Colonic mucosa (tissue), 4 donors: ENCODE measurements around the gene STRN3. TPM values are rescaled to one million over a fixed set of nuclear protein-coding genes. Genes with fewer than 3 reads are reported as not detected.

Experiments used
- DNase-seq: peaks from one replicate; pipeline ENCODE4 v3.0.0-alpha.2; 2020
- H3K27ac ChIP-seq: fragments of 200-600 bp; one replicate; pipeline ENCODE4 v1.8.0; 2021
- H3K27me3 ChIP-seq: fragments of 200-600 bp; one replicate; pipeline ENCODE4 v1.8.0; 2021
- H3K36me3 ChIP-seq: fragments of 200-600 bp; one replicate; pipeline ENCODE4 v1.8.0; 2021
- H3K4me1 ChIP-seq: fragments of 200-600 bp; one replicate; pipeline ENCODE4 v1.8.0; 2021; ENCODE audit warnings: mild to moderate bottlenecking
- H3K4me3 ChIP-seq: fragments of 200-600 bp; one replicate; pipeline ENCODE4 v1.8.0; 2021
- H3K9ac ChIP-seq, 2 donors: one replicate each; pipeline ENCODE4 v1.7.0; 2013; ENCODE audit warnings: control low read depth in 2 of 2, low read depth in 2 of 2, low read length in 2 of 2
- H3K9me3 ChIP-seq: fragments of 200-600 bp; one replicate; pipeline ENCODE4 v1.8.0; 2021
- intact Hi-C: fragments of 100-400 bp; cut with DNase I; formaldehyde crosslinking; loops from one replicate; pipeline ENCODE4 v1.14.1; 2022
- total RNA-seq, 2 donors: library from RNA; stranded (reverse); fragmentation: NEBNext Ultra II Directional in 1 of 2; extraction: Animal tissue kit (Norgen Biotek cat#: 25700) in 1 of 2; gene quantifications; one replicate each; pipeline ENCODE4 v1.2.1, GENCODE V29; 2021
- TF ChIP-seq, protein P1 (sequence below): fragments of 200-600 bp; IDR thresholded peaks from one replicate; pipeline ENCODE4 v1.8.0; 2022; ENCODE audit warnings: antibody characterized with exemption, mild to moderate bottlenecking
- donor health status: healthy.
- donor health status: DM: no; HTN: no; CAD: no.
- donor health status: DM: no; HTN: no; CAD: no.

The STRN3 gene
- total RNA-seq, 2 donors from 2014 or later, result 23.6 to 41.1 TPM

DNA sequence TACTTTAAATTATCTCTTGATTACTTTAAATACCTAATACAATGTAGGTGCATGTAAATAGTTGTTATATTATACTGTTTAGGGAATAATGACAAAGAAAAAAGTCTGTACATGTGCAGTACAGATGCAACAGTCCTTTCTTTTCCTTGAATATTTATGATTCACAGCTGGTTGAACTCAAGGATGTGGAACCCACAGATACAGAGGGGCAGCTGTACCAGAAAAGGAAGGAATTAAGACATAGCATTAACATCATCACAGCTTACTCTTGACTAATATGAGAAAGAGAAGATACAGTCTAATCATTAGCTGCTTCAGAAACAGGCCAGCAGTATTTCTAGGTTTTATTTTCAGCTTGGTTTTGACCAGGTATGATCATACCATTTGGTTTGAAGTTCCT, 35.4 kb downstream of the STRN3 start:
- H3K27me3 ChIP-seq, result no peaks in the 10 kb centered on the region
- H3K9me3 ChIP-seq, result no peaks in the 10 kb centered on the region
- DNase-seq, result no peak
- H3K27ac ChIP-seq, result no peak overlapping the region
- H3K9ac ChIP-seq, result no peak overlapping the region
- TF ChIP-seq, protein P1, sequence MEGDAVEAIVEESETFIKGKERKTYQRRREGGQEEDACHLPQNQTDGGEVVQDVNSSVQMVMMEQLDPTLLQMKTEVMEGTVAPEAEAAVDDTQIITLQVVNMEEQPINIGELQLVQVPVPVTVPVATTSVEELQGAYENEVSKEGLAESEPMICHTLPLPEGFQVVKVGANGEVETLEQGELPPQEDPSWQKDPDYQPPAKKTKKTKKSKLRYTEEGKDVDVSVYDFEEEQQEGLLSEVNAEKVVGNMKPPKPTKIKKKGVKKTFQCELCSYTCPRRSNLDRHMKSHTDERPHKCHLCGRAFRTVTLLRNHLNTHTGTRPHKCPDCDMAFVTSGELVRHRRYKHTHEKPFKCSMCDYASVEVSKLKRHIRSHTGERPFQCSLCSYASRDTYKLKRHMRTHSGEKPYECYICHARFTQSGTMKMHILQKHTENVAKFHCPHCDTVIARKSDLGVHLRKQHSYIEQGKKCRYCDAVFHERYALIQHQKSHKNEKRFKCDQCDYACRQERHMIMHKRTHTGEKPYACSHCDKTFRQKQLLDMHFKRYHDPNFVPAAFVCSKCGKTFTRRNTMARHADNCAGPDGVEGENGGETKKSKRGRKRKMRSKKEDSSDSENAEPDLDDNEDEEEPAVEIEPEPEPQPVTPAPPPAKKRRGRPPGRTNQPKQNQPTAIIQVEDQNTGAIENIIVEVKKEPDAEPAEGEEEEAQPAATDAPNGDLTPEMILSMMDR, result no peak
- intact Hi-C loops, result no loop called here
- H3K4me3 ChIP-seq, result no peak overlapping the region
- no peaks in the 10 kb centered on the region for H3K4me1 ChIP-seq
- H3K36me3 ChIP-seq, result no peaks in the 10 kb centered on the region

DNA sequence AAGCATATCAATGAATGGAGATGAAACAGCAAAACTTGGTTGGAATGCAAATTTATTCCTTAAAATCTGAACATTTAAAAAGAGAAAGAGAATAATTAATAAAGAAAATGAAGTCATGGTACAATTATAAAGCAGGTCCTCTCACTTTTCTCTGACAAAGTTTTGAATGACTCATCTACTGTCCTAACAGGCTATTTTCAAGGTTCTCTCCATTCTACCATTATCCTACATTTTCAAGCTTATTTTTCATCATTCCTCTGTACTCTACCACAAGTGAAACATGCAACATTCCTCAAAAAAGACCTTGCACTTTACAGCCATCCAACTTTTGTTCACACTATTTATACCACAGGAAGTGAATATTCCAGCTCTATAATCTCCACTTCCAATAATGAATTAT, 37.7 kb downstream of the STRN3 start:
- Histone ChIP-seq H3K4me3 (no peak overlapping the region), H3K4me1 (no peaks in the 10 kb centered on the region), H3K9ac (no peak overlapping the region), H3K36me3 (no peaks in the 10 kb centered on the region), H3K9me3 (no peaks in the 10 kb centered on the region), H3K27ac (no peak overlapping the region), H3K27me3 (no peaks in the 10 kb centered on the region)
- TF ChIP-seq, protein P1, result no peak
- no peak for DNase-seq
- intact Hi-C loops, result no loop called here

DNA sequence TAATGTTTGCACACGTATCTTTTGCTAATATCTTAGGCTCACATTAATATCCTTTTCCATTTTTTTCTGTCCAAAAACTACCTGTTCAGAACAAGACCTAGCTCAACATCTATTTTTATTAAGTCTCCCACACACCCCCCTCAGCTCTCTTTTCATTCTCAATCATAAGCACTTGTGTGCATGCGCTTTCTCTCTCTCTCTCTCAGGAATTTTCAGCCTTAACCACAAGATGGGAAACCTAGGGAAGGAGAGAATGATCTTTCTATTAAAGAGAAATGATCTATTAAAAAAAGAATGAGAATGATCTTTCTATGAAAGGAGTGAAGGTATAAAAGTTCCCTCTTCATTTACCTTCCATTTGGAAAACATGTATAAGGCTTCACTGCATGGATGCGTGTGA, 40.4 kb downstream of the STRN3 start:
- TF ChIP-seq, protein P1, result no peak
- H3K27ac ChIP-seq, result no peak overlapping the region
- H3K4me1 ChIP-seq, result no peaks in the 10 kb centered on the region
- H3K27me3 ChIP-seq, result no peaks in the 10 kb centered on the region
- H3K4me3 ChIP-seq, result no peak overlapping the region
- no peak overlapping the region for H3K9ac ChIP-seq
- H3K36me3 ChIP-seq, result no peaks in the 10 kb centered on the region
- intact Hi-C loops, result no loop called here
- no peak for DNase-seq
- H3K9me3 ChIP-seq, result no peaks in the 10 kb centered on the region

DNA sequence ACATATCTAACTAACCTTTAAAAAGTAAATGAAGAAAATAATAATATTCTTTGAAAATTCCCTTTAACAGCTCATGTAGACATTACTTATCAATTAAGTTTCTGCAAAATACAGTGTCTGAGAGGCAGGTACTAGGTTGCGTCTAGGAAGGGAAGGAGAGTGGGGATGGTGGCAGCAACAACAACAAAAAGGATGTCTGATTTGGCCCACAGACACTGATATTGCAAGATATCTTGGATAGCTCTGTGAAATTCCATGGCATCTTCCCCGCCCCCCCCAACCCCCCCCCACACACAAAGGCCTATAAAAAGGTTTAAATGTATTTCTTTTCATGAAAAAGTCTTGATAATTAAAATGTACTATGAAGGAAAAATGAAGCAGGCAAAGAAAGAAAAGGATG, 42.3 kb downstream of the STRN3 start:
- intact Hi-C loops, result loop anchor here (5.0 kb wide), 1 partner anchor 98 kb away; no protein-coding TSS in a partner anchor
- TF ChIP-seq, protein P1, result no peak
- no peak for DNase-seq

DNA sequence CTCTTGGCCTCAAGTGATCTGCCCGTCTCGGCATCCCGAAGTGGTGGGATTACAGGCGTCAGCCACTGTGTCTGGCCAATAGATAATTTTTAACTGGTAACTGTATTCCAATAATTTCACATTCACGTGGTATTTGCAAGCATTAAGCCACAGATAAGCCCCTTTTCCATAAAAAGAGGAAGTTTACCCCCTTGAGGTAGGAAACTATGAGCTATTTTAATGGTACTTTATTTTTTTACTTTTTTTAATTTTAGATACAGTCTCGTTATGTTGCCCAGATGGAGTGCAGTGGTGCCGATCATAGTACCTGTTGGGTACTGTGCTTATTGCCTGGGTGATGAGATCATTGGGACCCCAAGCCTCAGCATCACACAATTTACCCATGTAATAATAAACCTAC, 43.6 kb downstream of the STRN3 start:
- no peak for DNase-seq
- no peak overlapping the region for H3K4me3 ChIP-seq
- TF ChIP-seq, protein P1, result no peak
- H3K36me3 ChIP-seq, result no peaks in the 10 kb centered on the region
- no peaks in the 10 kb centered on the region for H3K9me3 ChIP-seq
- no peaks in the 10 kb centered on the region for H3K27me3 ChIP-seq
- intact Hi-C loops, result loop anchor here (5.0 kb wide), 1 partner anchor 100 kb away; no protein-coding TSS in a partner anchor
- no peak overlapping the region for H3K27ac ChIP-seq
- no peaks in the 10 kb centered on the region for H3K4me1 ChIP-seq
- no peak overlapping the region for H3K9ac ChIP-seq

More for the DNA sequence above, 42.3 kb downstream of the STRN3 start:
- H3K9ac ChIP-seq, result no peak overlapping the region
- H3K27ac ChIP-seq, result no peak overlapping the region
- H3K36me3 ChIP-seq, result no peaks in the 10 kb centered on the region
- H3K27me3 ChIP-seq, result no peaks in the 10 kb centered on the region
- H3K4me1 ChIP-seq, result no peaks in the 10 kb centered on the region
- H3K4me3 ChIP-seq, result no peak overlapping the region
- H3K9me3 ChIP-seq, result no peaks in the 10 kb centered on the region
